ENCODE data around the gene OPA1.

OPA1 gene

DNA sequence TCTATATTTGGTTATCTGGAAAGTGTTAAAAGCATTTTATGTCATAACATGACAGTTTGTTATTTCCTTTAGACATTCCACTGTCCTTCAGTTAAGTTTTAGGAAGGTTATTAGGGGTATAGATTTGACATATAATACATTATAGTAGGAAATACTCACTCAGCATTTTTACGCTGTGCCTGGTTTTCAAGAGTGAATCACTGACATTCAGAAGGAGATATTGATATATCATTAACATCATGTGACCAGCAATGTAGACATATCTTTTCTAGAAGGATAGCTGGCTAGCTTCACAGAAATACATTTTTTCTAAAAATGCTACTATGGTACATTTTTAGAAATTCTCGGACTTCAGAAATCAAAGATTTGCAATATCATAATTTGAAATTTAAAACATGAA lies 57.6 kb downstream of the OPA1 start:
- DNase-seq = no peak

DNA sequence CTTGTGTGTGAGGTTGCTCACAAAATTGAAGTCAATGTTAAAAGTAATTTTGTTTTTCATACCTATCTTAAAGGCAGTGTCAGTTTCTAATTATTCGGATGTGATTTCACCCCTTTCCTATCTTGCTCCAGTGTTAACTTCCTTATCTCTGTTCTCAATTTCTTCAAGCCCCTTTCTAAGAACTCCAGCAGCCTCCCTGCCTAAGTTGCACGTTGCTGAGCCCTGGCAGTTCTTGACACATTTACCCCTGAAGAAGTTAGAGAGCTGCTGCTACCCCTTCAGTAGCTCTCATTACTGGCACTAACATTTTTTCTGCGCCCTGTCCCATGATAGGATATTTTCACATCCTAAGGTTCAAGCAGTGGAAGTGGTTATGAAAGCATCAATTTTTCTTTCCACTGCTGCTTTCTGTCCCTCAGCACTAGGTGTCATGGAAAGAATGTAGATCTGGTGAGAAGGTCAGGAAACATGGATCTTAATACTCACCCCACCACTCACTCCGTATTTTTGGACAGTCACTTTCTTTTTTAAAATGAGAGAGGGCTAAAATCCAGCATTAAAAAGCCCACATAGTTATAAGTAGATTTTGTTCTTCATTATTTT lies 62.9 kb downstream of the OPA1 start:
- no peak for DNase-seq

DNA sequence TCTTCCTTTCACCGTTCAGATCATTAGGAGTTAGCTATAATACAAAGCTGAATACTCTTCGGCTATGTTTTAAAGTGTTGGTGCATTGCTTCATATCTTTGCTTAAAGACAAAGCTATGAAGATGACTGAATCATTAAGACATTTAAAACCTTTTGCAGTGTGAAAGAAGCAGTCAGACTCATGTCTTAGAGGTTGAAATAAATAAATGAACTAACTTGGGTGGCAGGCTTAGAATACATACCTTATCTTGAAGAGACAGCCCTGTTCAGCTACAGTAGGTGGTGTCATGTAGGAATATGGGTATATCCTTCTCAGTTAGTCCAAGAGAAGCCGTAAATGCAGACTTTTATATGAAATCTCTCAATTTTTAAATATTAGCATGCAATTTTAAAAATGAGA lies 63.4 kb downstream of the OPA1 start:
- DNase-seq = no peak

DNA sequence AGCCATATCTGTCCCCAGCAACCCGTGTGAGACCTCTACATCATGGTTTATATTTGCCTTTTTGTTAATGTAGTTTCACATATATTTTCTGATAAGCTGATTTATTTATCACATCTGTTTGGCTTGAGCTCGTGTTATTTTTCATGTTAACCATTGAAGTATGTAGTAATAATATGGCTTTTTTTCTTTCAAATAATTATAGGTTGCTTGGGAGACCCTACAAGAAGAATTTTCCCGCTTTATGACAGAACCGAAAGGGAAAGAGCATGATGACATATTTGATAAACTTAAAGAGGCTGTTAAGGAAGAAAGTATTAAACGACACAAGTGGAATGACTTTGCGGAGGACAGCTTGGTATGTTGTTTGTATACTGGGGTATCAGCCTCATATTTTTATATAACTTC lies 63.9 kb downstream of the OPA1 start:
- no peak for DNase-seq

DNA sequence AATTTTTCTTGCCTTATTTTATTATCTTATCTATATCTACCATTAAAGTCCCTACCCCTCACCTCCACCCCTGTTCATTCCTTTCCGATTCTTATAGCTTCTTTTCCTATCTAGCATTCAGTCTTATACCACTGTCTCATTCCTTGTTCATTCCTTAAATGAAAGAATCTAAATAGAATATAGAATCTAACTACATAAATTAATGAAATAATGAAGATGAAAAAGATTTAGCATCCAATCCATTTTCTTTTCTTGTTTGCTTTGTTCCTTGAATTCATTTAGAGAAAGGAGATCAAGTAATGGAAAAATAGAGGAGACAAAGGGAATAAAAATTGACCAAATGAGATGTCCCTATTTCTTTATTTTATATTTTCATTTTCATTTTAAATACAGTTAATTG lies 67.2 kb downstream of the OPA1 start:
- DNase-seq = no peak

DNA sequence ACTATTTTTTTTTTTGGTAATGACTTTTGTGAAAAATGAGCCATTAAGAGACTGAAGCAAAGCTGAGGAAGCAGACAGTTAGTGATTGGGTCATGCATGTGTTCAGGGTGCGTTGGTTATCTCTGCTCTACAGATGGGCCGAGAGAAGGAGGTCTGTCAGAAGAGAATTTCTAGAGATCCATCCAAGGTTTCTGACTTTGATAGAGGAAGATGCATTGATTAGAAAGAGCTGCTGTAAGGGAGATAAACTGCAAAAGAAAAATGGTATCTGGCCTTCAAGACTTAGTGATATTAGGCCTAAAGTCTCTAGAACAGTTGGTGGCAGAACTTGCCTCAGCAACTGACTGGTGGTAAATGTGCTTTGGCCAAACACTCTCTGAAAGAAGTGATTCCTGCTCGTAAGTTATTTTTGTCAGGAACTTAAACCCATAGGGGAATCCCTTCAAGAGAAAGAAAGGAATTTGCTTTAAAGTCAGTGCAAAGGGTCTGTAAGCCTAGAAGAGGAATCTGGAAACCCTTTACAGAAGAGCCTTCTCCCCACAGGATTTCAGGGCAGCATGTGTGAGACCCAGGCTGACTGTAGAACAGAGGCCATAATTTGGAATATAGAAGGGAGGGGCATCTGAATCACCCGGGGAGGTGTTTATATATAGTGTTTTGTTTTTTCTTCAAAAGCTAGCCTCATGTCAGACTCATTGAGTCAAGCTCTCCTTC lies 67.8 kb downstream of the OPA1 start:
- DNase-seq = no peak

DNA sequence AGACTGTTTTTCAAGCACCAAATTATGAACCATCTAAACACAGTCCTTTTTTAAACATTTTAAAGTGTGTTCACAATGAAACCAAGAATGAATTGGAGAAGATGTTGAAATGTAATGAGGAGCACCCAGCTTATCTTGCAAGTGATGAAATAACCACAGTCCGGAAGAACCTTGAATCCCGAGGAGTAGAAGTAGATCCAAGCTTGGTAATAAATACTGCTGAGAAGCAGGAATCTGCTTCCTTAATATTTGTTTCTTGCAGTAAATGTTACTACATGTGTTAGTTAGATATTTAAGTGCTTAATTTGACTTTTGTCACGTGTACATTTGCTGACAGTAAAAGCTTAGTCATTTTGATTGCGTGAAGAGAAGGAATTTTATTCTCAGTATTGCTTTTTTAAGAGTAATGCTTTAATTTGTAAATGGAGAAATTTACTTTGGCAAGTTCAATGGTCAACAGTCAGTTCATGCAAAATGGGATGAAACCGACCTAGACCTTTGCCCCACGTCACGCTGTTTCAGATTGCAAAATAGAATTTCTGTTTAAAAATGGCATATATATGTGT lies 69.8 kb downstream of the OPA1 start:
- no peak for DNase-seq

DNA sequence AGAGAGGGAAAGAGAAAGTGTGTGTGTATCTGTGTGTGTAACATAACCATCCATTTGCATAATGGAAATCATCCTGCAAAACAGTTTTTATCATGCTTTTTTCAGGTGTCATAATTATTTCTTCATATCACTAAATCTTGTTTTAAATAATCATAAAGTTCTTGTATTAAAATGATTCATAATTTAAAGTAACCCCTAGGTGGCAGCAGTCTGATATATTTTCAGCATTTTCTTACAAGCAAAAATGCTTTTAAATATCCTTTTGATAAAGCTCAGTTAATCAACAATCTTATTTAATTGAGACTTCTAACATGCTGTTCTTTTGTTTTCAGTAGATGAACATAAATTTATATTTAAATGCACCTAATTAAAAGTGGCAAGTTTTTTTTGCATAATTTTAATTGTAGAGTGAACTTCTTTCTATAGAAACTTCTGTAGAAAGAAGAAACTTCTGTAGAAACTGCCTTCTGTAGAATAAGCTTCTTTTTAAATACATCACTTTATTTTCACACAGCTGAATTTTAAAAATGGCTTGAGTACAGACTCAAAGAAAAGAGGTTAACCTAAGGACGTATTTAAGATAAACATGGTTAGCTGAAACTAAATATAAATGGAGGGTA lies 72.5 kb downstream of the OPA1 start:
- DNase-seq = peak; percentile 35

DNA sequence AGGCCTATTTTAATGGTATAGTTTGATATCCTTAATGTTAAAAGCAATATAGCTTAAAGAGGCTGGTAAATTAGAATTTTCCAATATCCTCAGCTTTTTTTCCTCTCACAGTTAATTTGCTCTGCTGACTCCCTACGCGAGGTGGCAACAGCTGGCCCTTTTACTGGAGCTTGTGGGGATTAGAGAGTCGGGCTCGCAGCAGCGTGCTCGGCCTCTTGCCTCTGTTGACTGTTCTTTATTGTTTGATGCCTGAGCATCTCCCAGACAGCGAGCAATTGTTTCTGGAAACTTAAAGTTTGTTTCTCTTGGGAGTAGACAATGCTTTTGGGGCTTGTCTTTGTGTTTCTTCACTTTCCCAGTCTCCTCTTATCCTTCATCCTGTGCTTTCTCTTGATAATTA lies 80.8 kb downstream of the OPA1 start:
- no peak for DNase-seq

DNA sequence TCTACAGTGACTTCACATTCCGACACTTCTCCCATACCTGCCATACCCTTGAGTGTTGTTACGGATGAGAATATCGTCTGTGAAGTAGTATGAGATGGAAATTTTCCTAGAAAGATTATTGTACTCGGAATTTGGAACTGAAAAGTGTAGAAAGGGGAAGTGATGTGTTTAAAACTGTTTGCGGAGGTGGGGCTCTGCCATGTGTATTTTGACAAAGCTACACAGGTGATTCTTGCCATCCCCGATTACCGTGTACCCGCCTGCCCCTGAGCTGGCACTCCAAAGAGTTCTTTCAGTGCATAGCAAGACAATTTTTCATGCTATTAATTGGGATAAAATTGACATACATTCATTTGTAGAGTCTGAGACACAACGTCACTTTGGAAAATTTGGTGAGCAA lies 81.7 kb downstream of the OPA1 start:
- DNase-seq = no peak

DNA sequence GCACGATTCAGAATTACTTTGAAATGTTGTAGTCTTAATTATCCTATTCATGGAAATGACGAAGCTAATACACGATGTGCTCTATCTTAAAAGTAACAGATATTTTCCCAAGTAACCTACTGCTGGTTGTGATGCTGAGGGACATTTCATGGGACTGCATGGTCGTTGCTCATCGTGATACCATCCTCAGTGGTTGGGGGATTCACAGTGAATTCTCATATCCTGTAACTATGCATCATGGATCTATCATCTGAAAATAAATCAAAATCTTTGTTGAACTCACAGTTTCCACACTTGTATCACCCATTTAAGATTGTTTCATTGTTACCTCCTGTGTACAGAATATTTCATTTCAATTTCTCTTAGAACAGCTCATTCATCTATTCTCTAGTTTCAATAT lies 84.7 kb downstream of the OPA1 start:
- peak; percentile 15 for DNase-seq

DNA sequence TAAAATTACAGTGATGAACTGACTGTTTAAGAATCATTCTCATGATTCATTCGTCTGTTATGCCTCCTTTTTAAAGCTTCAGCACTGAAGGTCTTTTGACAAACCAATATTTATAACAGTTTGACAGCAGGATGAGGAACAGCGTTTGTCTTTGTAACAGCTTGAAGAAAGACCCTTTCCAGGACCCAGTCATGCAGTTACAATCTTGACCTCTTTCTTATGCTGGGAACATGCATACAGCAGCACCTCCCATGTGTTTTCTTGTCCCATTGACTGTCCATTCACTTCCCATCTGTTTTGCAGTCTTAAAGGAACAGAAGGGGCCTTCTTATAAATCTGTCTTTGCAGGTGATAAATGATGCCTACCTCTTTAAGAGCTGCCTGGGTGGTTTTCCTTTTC lies 87.2 kb downstream of the OPA1 start:
- DNase-seq = peak; percentile 63

DNA sequence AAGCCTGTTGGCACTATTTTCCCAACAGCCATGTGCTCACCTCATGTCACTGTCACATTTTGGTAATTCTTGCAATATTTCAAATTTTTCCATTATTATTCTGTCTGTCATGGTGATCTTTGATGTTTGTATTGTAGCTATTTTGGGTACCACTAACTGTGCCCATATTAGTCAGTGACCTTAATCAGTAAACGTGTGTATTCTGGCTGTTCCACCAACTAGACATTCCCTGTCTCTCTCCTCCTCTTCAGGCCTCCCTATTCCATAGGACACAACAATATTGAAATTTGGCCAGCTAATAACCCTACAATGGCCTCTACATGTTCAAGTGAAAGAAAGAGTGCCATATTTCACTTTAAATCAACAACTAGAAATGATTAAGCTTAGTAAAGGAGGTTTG lies 88.6 kb downstream of the OPA1 start:
- no peak for DNase-seq

DNA sequence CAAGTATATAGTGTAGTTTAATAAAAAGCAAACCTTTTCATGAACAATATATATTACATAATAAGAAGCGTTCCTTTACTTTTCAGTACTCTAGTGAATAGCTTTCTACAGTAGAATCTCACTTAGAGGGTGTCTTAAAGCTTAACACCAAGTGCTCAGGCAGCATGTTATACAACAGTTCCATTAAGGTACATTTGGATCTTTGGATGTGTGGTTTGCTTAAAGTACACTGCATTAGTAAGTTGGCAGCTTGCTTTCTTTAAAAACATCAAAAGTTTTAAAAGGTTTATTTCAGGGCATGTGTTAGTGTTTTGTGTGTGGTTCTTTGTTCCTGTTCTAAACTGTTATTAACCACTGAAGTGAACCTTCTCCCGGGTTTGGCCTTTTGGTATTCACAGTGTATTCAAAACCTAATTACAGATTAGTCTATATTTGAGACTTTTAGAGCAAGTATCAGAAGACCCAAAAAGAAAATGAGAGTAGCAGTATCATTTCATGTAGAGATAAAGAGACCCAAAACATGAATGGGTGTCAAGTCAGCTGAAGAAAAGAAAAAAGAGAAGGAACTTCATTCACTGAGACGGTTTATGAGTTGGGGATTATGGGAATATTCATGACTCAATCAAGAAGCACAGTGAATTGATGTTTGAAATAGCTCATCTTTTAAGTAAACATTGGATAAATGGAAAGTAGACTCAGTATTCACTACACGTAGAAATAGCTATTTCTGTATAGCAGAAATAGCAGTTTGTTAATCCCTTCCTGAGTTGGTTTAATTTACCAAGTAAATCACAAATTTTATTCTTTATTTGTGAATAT lies 93.9 kb downstream of the OPA1 start:
- DNase-seq = no peak

DNA sequence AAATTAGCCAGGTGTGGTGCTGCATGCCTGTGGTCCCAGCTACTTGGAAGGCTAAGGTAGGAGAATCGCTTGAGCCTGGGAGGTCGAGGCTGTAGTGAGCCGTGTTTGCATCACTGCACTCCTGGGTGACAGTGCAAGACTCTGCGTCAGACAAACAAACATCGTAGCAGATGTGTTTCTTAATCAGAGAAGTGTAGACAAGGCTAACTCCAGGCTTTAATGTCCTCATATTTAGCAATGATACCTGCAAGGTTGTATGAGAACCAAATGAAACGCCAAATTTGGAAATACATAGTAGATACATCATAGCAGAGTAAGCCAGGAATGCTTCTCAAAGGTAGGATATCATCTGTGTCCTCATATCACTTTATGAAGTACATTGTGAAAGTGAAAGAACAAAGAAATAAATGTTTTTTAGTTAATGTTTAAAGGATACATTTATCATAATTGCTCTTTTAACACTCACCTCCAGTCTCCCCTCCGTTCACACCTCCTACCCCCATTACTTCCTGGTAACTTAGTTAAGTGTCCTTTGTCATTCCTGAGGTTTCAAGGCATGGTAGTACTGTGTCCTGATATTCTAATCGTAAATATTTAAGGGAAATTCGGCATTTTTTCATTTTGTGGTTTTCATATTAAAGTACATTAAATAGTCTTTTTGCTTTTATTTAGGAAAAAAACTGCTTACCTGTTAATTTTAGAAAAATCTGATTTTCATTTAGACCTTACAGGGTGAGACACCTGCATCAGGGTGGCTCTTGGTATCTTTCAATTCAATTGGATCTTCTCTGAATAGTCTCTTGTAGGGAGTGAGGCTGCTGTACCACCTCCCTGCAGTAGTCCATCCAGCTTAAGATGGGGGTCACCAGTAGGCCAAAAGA lies 96.1 kb downstream of the OPA1 start:
- DNase-seq = no peak

DNA sequence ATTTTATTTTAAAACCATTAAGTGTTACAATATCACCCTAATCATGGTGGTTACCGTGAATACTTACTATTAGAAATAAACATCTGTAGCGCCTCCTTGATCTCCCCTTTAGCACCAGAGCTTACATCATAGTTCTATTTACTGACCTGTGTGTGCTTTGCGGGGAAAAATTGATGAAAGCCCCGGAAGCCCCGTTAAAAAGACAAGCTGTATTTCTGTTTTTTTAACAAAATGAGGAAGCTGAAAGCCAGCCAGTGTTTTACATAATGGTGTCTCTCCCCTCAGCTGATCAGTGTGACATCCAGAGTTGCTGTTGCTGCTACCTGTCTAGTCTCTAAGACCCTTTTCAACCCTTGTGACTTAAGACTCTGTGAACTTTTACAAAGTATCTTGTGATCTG lies 100.8 kb downstream of the OPA1 start:
- DNase-seq = no peak

DNA sequence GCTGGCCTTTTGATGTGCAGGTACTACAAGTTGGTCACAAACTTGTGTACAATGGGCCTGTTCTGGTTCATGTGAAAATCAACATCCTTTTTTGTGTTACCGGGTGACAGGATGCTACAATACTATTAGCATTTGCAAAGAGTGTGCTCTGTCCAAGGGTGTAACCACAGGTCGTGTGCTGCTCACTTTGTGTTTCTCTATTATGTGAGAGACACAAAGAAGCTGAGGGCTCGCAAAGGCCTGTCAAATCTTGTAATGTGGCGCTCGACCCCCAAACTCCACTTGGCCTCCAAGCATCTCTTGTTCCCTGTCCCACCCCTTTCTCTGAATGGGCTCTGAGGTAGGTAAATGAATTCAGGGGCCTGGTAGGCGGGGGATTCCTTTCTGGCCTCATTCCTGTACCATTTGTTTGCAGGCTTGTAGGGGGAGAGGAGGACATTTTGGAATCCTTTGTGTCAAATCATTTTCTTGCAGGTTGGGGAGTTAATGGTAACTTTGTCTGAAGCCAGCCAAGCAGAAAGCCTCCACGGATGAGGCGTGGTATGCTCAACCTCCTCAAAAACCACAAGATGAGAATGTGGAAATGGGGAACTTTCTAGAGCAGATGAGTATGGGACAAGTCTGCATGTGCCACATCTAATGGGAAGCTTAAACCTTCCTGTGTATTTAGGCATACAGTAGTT lies 109.1 kb downstream of the OPA1 start:
- DNase-seq = peak; percentile 16

DNA sequence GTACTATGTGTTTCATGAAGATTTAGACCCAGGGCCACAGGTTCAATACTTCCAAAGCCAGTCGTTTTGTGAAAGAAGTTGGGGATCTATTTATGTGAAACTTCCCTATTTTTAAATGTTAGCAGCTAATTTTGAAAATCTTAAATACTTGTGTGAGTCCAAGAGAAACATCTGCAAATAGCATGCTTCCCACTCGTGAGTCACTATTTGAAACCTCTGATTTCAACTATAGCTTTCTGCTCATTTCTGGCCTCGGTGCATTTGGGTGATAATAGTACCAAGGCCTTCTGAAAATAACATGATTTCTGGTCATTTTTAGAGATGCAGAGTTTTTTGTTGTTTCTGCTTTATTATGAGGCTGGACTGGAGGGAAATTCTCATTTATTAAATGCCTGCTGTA lies 110.0 kb downstream of the OPA1 start:
- DNase-seq = peak; percentile 28

DNA sequence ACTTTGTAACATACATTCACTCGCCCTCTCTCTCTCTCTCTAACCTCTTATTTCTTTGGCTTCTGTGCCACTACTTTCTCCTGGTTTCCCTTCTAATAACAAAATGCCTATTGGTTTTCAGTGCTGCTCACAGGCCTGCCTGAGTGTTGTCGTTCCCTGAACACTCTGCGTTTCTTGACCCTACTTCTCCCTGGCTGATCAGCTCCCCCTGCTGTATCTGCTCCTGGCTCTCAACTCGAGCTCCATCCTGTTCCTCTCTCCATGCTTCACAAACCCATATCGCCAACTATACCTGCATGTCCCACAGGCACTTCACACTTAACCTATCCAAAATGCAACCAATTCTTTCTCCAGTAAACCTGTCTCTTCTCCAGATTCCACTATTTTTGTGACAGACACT lies 111.4 kb downstream of the OPA1 start:
- no peak for DNase-seq

DNA sequence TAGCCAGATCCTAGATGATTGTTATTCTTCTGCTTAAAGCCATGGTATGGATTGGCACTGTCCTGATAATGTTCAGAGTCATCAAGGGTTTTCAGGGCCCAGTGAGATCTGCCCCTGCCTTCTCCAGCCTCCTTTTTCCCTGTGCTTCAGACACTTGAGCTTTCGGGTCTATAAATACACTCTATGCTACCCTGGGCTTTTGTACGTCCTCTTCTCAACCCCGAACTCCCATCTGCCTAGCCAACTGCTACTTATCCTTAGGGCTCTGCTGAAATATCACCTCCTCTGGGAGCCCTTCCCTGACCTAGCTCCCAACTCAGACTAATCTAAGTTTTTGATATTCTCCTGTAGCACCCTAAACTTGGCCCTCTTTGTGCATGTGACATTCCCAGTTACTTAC lies 115.3 kb downstream of the OPA1 start:
- no peak for DNase-seq

DNA sequence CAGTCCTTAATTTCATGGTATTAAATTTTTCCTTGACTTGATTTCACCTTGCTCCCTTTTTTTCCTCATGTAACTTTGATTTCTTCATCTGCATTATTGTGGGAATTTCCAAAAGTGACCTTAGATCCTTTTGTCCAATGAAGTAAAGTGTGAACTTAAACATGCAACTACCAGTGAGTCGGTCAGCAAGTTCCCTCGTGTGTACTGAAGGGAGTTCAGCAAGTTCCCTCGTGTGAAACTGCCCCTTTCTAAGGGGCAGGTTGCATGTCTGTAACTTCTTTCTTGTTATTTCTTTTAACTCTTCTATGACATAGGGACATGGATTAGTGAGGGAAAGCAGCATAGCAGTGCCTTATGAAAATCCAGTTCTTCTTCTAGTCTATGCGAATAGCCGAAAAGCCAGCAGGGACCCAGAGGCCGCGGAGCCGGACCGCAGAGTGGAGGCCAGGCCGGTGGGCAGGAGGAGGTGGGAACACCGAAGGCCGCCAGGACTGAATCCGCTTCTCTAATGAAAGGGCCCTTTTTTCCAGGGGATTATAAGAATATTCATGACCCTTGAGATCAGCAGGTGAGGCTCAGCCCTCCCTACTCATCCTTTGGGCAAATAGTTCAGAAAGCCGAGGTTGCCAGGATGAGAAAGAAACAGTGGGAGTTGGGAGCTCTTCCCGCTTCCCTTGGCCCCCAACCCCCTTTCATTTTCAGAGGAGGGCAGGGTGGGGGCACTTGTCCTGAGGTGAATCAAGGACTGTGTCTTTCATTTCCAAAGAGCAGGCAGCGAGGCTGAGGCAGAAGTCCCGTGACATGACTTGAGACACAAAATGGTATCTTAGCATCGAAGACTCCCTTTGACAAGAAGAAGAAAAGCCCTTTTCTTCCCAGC lies 117.5 kb downstream of the OPA1 start:
- no peak for DNase-seq
